ENCODE measurements around the gene TTLL8. TPM values are rescaled to one million over a fixed set of nuclear protein-coding genes. Genes with fewer than 3 reads are reported as not detected.

TTLL8 gene
- total RNA-seq, 3 donors from 2014 or later, result not detected

DNA sequence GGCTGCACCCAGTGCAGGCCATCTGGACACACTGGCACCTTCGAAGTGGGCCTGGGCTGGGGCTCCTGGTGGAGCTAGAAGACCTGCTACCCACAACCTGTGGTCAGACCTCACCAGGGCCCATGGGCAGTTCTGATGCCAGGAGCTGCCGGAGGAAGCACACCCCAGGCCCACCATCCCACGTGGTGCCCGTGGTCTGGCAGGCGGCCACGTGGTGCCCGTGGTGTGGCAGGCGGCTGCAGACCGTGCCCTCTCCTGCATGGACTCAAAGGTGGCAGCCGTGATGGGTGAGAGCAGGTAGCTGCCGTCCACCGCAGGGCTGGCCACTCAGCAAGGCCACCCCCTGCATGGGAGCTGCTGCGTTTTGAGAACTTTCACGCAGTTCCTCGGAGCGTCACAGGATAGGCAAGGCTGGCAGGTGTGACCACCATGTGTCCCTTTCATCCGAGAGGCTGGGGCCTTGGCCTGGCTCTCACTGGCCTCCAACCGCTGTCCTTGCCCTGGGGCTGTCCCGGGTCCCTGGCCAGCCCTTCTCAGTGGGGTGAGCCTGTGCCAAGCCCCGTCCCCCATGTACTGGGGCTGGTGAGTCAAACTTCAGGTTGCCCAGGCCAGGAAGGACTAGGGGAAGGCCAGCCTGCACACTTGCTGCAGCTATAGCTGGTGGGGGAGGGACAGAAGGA lies 41.6 kb downstream of the TTLL8 start:
- intact Hi-C loops (cut with DNase I; ENCODE audit: low total_unique reads), result no loop called here
- Histone ChIP-seq H3K36me3 (no peaks in the 10 kb centered on the region), H3K4me1 (no peaks in the 10 kb centered on the region), H3K4me3 (no peak overlapping the region), H3K27ac (no peak overlapping the region), H3K27me3 (peaks cover 8 to 66% of the 10 kb centered on the region in 2 donors), H3K9me3 (no peaks in the 10 kb centered on the region)
- TF ChIP-seq POLR2A (IDR thresholded peaks at IDR 0.05), result no peak
- DNase-seq (ENCODE audit: low spot score in 2 of 2), result no peak

GRCh38 chr22:50015451-50016307 lies 42.4 kb downstream of the TTLL8 start:
- Histone ChIP-seq H3K27ac (no peak overlapping the region), H3K9me3 (no peaks in the 10 kb centered on the region), H3K4me3 (peak overlapping the region in 1 of 3 donors; percentile 37), H3K36me3 (no peaks in the 10 kb centered on the region), H3K27me3 (peaks cover 8 to 74% of the 10 kb centered on the region in 2 donors), H3K4me1 (peaks cover 0 to 4% of the 10 kb centered on the region in 2 donors)
- no peak for DNase-seq (ENCODE audit: low spot score in 2 of 2)
- intact Hi-C loops (cut with DNase I; ENCODE audit: low total_unique reads), result no loop called here
- TF ChIP-seq CTCF (IDR thresholded peaks at IDR 0.05) (no peak), POLR2A (IDR thresholded peaks at IDR 0.05) (no peak), POLR2AphosphoS5 (IDR thresholded peaks at IDR 0.05) (no peak)

DNA sequence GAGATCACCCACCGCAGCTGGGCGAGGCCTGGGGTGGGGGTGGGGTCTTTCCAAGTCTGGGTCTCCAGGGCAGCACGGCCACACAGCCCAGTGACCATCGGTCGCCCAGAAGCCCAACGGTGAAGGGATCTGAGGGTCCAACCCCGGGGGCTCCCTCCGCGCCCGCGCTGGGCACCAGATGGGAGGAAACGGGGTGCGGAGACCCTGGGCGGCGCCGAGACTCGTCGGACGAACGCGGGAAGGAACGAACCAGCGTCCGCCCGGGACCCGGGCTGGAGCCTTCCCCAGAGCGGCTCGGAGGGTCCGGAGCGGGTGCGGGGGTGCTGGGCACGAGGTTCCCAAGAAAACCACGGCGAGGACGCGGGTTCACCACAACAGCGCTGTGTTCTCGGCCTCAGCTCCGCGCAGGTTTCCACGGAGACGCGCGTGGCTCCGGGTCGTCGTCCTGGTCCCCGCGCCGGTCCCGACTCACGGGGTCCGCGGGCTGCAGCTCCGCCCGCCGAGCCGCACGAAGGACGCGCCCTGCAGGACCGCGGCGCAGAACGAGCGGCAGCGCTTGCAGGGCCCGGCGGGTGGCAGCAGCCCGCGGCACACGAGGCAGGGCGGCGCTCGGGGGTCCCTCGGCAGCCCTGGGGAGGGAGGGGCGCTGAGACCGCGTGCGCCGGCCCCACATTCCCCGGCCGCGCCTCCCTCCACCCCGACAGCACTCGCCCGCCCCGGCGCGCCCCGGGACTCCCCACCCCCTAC lies 43.3 kb downstream of the TTLL8 start:
- TF ChIP-seq POLR2AphosphoS5 (IDR thresholded peaks at IDR 0.05) (no peak), POLR2A (IDR thresholded peaks at IDR 0.05) (no peak), CTCF (IDR thresholded peaks at IDR 0.05) (no peak)
- intact Hi-C loops (cut with DNase I; ENCODE audit: low total_unique reads), result no loop called here
- H3K27ac ChIP-seq, result no peak overlapping the region
- peak overlapping the region in 1 of 3 donors; percentile 37 for H3K4me3 ChIP-seq
- H3K27me3 ChIP-seq, result peaks cover 15 to 82% of the 10 kb centered on the region in 2 donors
- DNase-seq (ENCODE audit: low spot score in 2 of 2), result no peak
- H3K4me1 ChIP-seq, result peaks cover 0 to 7% of the 10 kb centered on the region in 2 donors
- H3K36me3 ChIP-seq, result no peaks in the 10 kb centered on the region
- no peaks in the 10 kb centered on the region for H3K9me3 ChIP-seq

GRCh38 chr22:50014053-50014501 lies 44.0 kb downstream of the TTLL8 start:
- Histone ChIP-seq H3K4me1 (peaks cover 0 to 7% of the 10 kb centered on the region in 2 donors), H3K4me3 (no peak overlapping the region), H3K36me3 (no peaks in the 10 kb centered on the region), H3K9me3 (no peaks in the 10 kb centered on the region), H3K27me3 (peaks cover 15 to 78% of the 10 kb centered on the region in 2 donors), H3K27ac (no peak overlapping the region)
- intact Hi-C loops (cut with DNase I; ENCODE audit: low total_unique reads), result no loop called here
- no peak for TF ChIP-seq CTCF (IDR thresholded peaks at IDR 0.05)
- no peak for TF ChIP-seq POLR2AphosphoS5 (IDR thresholded peaks at IDR 0.05)
- no peak for TF ChIP-seq POLR2A (IDR thresholded peaks at IDR 0.05)
- no peak for DNase-seq (ENCODE audit: low spot score in 2 of 2)
